Fibroblast of pulmonary artery (primary cell): Measurements from ENCODE around the gene FOXC2.

Experiments used
- DNase-seq: peaks from one replicate; pipeline ENCODE4 v3.0.0-alpha.2; 2010; ENCODE audit warnings: low read depth
- H3K4me3 ChIP-seq: replicated peaks from 2 replicates; pipeline ENCODE4 v1.5.1; 2011; ENCODE audit warnings: low read depth, mild to moderate bottlenecking, control low read depth, low read length, moderate library complexity
- TF ChIP-seq, protein P1 (sequence below): IDR thresholded peaks from 2 replicates; pipeline ENCODE4 v1.5.1; 2011; ENCODE audit warnings: mild to moderate bottlenecking, control low read depth, low read length, inconsistent platforms; ENCODE audit errors: missing control alignments

FOXC2 gene

DNA sequence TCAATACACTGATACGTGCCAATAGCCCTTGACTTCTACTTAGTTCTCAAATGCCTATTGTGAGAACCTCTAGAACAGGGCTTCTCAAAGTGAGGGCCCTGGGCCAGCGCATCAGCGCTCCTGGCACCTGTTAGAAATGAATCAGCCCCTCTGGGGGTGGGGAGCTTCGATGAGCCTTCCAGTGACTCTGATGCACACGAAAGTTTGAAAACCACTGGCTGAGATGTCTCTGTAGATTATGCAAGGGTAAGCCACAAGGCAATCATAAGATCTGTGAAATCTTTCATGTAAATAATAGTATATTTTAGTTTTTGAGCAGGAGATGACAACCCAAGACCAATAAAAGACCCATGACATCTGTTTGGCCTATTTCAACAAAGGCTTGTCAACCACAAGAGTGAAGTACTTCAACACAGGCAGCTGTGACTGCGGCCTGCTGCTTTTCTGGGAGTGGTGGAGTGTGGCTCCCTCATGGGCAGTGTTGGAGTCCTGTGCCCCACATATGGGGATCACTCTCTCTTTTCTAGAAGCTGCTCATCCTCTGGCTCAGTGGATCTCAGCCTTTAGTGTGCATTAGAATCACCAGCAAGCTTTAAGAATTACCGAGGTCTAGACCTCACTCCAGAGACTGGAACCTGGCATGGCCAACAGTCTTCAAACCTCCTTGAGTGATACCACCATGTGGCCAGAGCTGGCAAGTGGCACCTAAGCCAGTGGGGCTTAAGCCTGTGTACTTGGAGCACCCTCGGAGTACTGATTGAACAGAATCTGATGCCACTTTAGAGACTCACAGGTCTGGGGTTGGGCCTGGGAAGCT lies 17.3 kb upstream of the FOXC2 start:
- DNase-seq, result no peak
- TF ChIP-seq, protein P1, sequence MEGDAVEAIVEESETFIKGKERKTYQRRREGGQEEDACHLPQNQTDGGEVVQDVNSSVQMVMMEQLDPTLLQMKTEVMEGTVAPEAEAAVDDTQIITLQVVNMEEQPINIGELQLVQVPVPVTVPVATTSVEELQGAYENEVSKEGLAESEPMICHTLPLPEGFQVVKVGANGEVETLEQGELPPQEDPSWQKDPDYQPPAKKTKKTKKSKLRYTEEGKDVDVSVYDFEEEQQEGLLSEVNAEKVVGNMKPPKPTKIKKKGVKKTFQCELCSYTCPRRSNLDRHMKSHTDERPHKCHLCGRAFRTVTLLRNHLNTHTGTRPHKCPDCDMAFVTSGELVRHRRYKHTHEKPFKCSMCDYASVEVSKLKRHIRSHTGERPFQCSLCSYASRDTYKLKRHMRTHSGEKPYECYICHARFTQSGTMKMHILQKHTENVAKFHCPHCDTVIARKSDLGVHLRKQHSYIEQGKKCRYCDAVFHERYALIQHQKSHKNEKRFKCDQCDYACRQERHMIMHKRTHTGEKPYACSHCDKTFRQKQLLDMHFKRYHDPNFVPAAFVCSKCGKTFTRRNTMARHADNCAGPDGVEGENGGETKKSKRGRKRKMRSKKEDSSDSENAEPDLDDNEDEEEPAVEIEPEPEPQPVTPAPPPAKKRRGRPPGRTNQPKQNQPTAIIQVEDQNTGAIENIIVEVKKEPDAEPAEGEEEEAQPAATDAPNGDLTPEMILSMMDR, result no peak
- no peak overlapping the region for H3K4me3 ChIP-seq

DNA sequence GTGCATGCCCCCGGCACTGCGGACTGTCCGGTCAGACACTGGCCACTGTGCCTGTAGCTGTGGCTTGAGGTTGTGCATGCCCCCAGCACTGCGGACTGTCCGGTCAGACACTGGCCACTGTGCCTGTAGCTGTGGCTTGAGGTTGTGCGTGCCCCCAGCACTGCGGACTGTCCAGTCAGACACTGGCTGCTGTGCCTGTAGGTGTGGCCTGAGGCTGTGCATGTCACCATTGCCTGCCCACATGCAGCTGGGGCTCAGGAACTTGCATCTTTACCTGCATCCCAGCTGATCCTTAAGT lies 16.8 kb upstream of the FOXC2 start:
- H3K4me3 ChIP-seq, result no peak overlapping the region
- no peak for DNase-seq
- TF ChIP-seq, protein P1, result no peak

DNA sequence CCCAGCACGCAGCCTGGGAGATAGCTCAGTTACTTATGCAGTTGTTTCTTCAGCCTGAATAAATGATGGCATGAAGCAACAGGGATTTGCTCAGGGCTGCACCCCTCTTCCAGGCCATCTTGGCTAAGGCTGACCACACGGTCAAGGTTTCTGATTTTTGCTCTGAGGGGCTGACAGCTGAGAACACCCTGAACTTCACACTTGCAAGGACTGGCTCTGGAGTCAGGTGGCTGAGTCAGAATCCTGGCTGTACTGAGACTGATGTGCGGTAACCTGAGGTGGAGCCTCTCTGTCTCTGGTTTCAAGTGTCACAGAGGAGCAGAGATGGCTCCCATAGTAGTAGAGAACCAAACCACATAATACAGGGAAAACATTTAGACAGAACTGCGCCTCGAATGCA lies 16.3 kb upstream of the FOXC2 start:
- DNase-seq, result no peak
- no peak overlapping the region for H3K4me3 ChIP-seq
- TF ChIP-seq, protein P1, result no peak

DNA sequence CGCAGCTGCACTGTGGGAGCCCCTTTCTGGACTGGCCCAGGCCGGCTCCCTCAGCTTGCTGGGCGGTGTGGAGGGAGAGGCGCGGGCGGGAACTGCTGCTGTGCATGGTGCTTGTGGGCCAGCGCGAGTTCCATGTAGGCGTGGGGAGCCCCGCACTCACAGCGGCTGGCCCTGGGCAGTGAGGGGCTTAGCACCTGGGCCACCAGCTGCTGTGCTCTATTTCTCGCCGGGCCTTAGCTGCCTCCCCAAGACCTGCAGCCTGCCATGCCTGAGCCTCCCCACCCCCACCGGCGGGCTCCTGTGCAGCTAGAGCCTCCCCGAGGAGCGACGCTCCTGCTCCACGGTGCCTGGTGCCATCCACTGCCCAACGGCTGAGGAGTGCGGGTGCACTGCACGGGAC lies 13.3 kb upstream of the FOXC2 start:
- DNase-seq, result no peak
- TF ChIP-seq, protein P1, result no peak
- no peak overlapping the region for H3K4me3 ChIP-seq

DNA sequence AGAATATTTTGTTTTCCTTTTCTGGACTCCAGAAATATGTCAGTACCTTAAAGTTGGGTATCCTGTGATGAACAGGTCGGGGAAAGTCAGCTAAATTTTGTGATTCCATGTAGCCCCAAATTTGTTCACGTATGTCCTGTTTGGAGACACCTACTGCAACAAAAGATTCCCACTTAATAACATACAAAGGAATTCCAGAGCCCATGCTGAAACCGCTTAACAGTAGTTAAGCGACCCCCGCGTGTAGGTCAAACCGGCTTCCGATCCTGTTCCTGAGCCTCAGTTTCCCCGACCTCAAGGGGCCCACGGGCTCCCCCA lies 12.1 kb upstream of the FOXC2 start:
- DNase-seq, result no peak
- TF ChIP-seq, protein P1, result no peak
- peak overlapping the region; percentile 85 for H3K4me3 ChIP-seq

DNA sequence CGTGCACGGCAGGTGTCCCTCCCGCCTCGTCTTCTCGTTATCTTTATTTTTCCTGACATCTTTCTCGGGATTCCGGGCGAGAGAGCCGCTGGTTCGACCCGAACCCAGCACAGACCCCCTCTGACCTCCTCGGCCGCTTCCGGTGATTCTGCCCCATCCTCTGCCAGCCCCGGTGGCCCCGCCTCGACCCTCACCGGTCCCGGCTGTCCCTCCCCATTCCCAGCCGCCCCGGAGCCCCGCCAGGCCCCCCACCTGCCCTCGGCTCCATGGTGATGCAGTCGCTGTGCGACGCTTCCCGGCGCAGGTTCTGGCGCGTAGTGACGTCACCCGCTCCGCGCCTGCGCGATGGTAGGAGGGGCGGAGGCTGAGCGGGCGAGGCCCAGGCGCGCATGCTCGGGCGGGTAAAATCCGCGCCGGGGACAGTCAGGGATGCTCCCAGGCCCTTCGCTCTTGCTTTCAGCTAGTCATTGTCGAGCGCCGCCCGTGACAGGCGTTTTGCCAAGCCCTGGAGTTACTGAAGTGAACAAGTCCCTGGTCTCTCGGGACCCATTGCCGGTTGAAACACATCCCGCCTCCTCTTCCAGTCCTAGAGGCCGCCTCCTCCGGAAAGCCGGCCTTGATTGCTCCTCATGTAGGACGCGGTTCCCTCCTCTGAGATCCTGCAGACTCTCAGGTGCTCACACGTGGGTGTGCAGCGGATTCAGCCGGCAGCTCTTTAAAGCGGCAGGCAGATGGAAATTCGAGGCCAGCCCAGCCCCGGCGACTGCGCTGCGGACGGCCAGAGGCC lies 11.5 kb upstream of the FOXC2 start, which contains the start of gene MTHFSD:
TSS of gene MTHFSD (minus strand) at position 319 of the 787 bp plus-strand sequence. CDS start at position 268, 51 bp downstream.
- TF ChIP-seq, protein P1, result no peak
- DNase-seq, result peak; percentile 94
- peak within 1 kb of the TSS; percentile 85 for H3K4me3 ChIP-seq
